ENCODE measurements around the gene EYA4. TPM values are rescaled to one million over a fixed set of nuclear protein-coding genes. Genes with fewer than 3 reads are reported as not detected.

EYA4 gene
- total and polyA plus RNA-seq, 4 experiments from 2014 or later: not detected

- no peak overlapping the region for H3K4me3 Mint-ChIP-seq
- no peaks in the 10 kb centered on the region for H3K4me1 Mint-ChIP-seq
- H3K4me1 ChIP-seq (ENCODE audit: insufficient read depth, low read length): no peaks in the 10 kb centered on the region
- no peaks in the 10 kb centered on the region for H3K27me3 ChIP-seq (ENCODE audit: insufficient read depth, low read length)
- POLR2A ChIA-PET (ENCODE audit: partially characterized antibody): no interaction called here
- no peak for DNase-seq
- H3K4me3 ChIP-seq (ENCODE audit: low read length in 2 of 2): no peak overlapping the region
- intact Hi-C loops (cut with micrococcal nuclease): no loop called here
- H3K36me3 ChIP-seq (ENCODE audit: insufficient read depth, low read length): no peaks in the 10 kb centered on the region
- no peak overlapping the region for H3K27ac ChIP-seq (ENCODE audit: low read depth, low read length)
- no peaks in the 10 kb centered on the region for H3K9me3 ChIP-seq (ENCODE audit: control insufficient read depth in 1 of 2, low read length in 2 of 2)
- no peaks in the 10 kb centered on the region for H3K36me3 Mint-ChIP-seq
- no peaks in the 10 kb centered on the region for H3K9me3 Mint-ChIP-seq
- no peak overlapping the region for H3K27ac Mint-ChIP-seq
- CTCF ChIA-PET (ENCODE audit: partially characterized antibody): no interaction called here
- H3K27me3 Mint-ChIP-seq: no peaks in the 10 kb centered on the region
Observed at GRCh38 chr6:133411757-133412156, 170.6 kb downstream of the EYA4 start.

- H3K4me1 ChIP-seq (ENCODE audit: insufficient read depth, low read length): no peaks in the 10 kb centered on the region
- no peaks in the 10 kb centered on the region for H3K4me1 Mint-ChIP-seq
- H3K9me3 Mint-ChIP-seq: no peaks in the 10 kb centered on the region
- intact Hi-C loops (cut with micrococcal nuclease): no loop called here
- no peaks in the 10 kb centered on the region for H3K27me3 Mint-ChIP-seq
- POLR2A ChIA-PET (ENCODE audit: partially characterized antibody): no interaction called here
- no peak overlapping the region for H3K27ac ChIP-seq (ENCODE audit: low read depth, low read length)
- no peak overlapping the region for H3K4me3 ChIP-seq (ENCODE audit: low read length in 2 of 2)
- no peak for DNase-seq
- no peaks in the 10 kb centered on the region for H3K27me3 ChIP-seq (ENCODE audit: insufficient read depth, low read length)
- H3K4me3 Mint-ChIP-seq: no peak overlapping the region
- CTCF ChIA-PET (ENCODE audit: partially characterized antibody): no interaction called here
- H3K36me3 Mint-ChIP-seq: no peaks in the 10 kb centered on the region
- H3K9me3 ChIP-seq (ENCODE audit: control insufficient read depth in 1 of 2, low read length in 2 of 2): no peaks in the 10 kb centered on the region
- H3K36me3 ChIP-seq (ENCODE audit: insufficient read depth, low read length): no peaks in the 10 kb centered on the region
- H3K27ac Mint-ChIP-seq: no peak overlapping the region
Observed at GRCh38 chr6:133415262-133415661, 174.1 kb downstream of the EYA4 start.

- Mint-ChIP-seq H3K4me1 (no peaks in the 10 kb centered on the region), H3K27me3 (no peaks in the 10 kb centered on the region), H3K36me3 (no peaks in the 10 kb centered on the region), H3K9me3 (peaks cover 0 to 2% (median 0%) of the 10 kb centered on the region in 8 donors), H3K4me3 (no peak overlapping the region), H3K27ac (no peak overlapping the region)
- intact Hi-C loops (cut with micrococcal nuclease): no loop called here
- Histone ChIP-seq H3K27me3 (ENCODE audit: insufficient read depth, low read length) (no peaks in the 10 kb centered on the region), H3K4me3 (ENCODE audit: low read length in 2 of 2) (no peak overlapping the region), H3K36me3 (ENCODE audit: insufficient read depth, low read length) (no peaks in the 10 kb centered on the region), H3K9me3 (ENCODE audit: control insufficient read depth in 1 of 2, low read length in 2 of 2) (no peaks in the 10 kb centered on the region), H3K4me1 (ENCODE audit: insufficient read depth, low read length) (no peaks in the 10 kb centered on the region), H3K27ac (ENCODE audit: low read depth, low read length) (no peak overlapping the region)
- DNase-seq: no peak
- CTCF ChIA-PET (ENCODE audit: partially characterized antibody): no interaction called here
- POLR2A ChIA-PET (ENCODE audit: partially characterized antibody): no interaction called here
Observed at GRCh38 chr6:133418108-133418507, 177.0 kb downstream of the EYA4 start.

- no peak for DNase-seq
- intact Hi-C loops (cut with micrococcal nuclease): no loop called here
- H3K27ac Mint-ChIP-seq: no peak overlapping the region
- Histone ChIP-seq H3K36me3 (ENCODE audit: insufficient read depth, low read length) (no peaks in the 10 kb centered on the region), H3K27ac (ENCODE audit: low read depth, low read length) (no peak overlapping the region), H3K9me3 (ENCODE audit: control insufficient read depth in 1 of 2, low read length in 2 of 2) (no peaks in the 10 kb centered on the region), H3K4me1 (ENCODE audit: insufficient read depth, low read length) (no peaks in the 10 kb centered on the region), H3K27me3 (ENCODE audit: insufficient read depth, low read length) (no peaks in the 10 kb centered on the region), H3K4me3 (ENCODE audit: low read length in 2 of 2) (no peak overlapping the region)
- no peaks in the 10 kb centered on the region for H3K27me3 Mint-ChIP-seq
- ChIA-PET CTCF (ENCODE audit: partially characterized antibody) (no interaction called here), POLR2A (ENCODE audit: partially characterized antibody) (no interaction called here)
- no peaks in the 10 kb centered on the region for H3K4me1 Mint-ChIP-seq
- peaks cover 0 to 5% (median 0%) of the 10 kb centered on the region in 8 donors for H3K9me3 Mint-ChIP-seq
- no peak overlapping the region for H3K4me3 Mint-ChIP-seq
- H3K36me3 Mint-ChIP-seq: no peaks in the 10 kb centered on the region
Observed at GRCh38 chr6:133423242-133423641, 182.1 kb downstream of the EYA4 start.

GRCh38 chr6:133424359-133424758 is 183.2 kb downstream of the EYA4 start:
- Histone ChIP-seq H3K4me1 (ENCODE audit: insufficient read depth, low read length) (no peaks in the 10 kb centered on the region), H3K27ac (ENCODE audit: low read depth, low read length) (no peak overlapping the region), H3K36me3 (ENCODE audit: insufficient read depth, low read length) (no peaks in the 10 kb centered on the region), H3K27me3 (ENCODE audit: insufficient read depth, low read length) (no peaks in the 10 kb centered on the region), H3K9me3 (ENCODE audit: control insufficient read depth in 1 of 2, low read length in 2 of 2) (no peaks in the 10 kb centered on the region), H3K4me3 (ENCODE audit: low read length in 2 of 2) (no peak overlapping the region)
- CTCF ChIA-PET (ENCODE audit: partially characterized antibody): no interaction called here
- Mint-ChIP-seq H3K4me1 (no peaks in the 10 kb centered on the region), H3K27me3 (no peaks in the 10 kb centered on the region), H3K27ac (no peak overlapping the region), H3K4me3 (no peak overlapping the region), H3K9me3 (peaks cover 0 to 7% (median 0%) of the 10 kb centered on the region in 8 donors), H3K36me3 (no peaks in the 10 kb centered on the region)
- POLR2A ChIA-PET (ENCODE audit: partially characterized antibody): no interaction called here
- DNase-seq: no peak
- intact Hi-C loops (cut with micrococcal nuclease): no loop called here

- Histone ChIP-seq H3K4me3 (ENCODE audit: low read length in 2 of 2) (no peak overlapping the region), H3K27me3 (ENCODE audit: insufficient read depth, low read length) (no peaks in the 10 kb centered on the region), H3K4me1 (ENCODE audit: insufficient read depth, low read length) (no peaks in the 10 kb centered on the region), H3K36me3 (ENCODE audit: insufficient read depth, low read length) (no peaks in the 10 kb centered on the region), H3K27ac (ENCODE audit: low read depth, low read length) (no peak overlapping the region), H3K9me3 (ENCODE audit: control insufficient read depth in 1 of 2, low read length in 2 of 2) (no peaks in the 10 kb centered on the region)
- Mint-ChIP-seq H3K9me3 (peaks cover 0 to 7% (median 3%) of the 10 kb centered on the region in 8 donors), H3K27ac (no peak overlapping the region), H3K27me3 (peaks cover 0 to 3% of the 10 kb centered on the region in 2 donors), H3K4me1 (no peaks in the 10 kb centered on the region), H3K36me3 (no peaks in the 10 kb centered on the region), H3K4me3 (no peak overlapping the region)
- intact Hi-C loops (cut with micrococcal nuclease): no loop called here
- POLR2A ChIA-PET (ENCODE audit: partially characterized antibody): no interaction called here
- no peak for DNase-seq
- CTCF ChIA-PET (ENCODE audit: partially characterized antibody): no interaction called here
Observed at GRCh38 chr6:133426038-133426437, 184.9 kb downstream of the EYA4 start.

- Histone ChIP-seq H3K4me3 (ENCODE audit: low read length in 2 of 2) (no peak overlapping the region), H3K27me3 (ENCODE audit: insufficient read depth, low read length) (no peaks in the 10 kb centered on the region), H3K9me3 (ENCODE audit: control insufficient read depth in 1 of 2, low read length in 2 of 2) (no peaks in the 10 kb centered on the region), H3K4me1 (ENCODE audit: insufficient read depth, low read length) (no peaks in the 10 kb centered on the region), H3K27ac (ENCODE audit: low read depth, low read length) (no peak overlapping the region), H3K36me3 (ENCODE audit: insufficient read depth, low read length) (no peaks in the 10 kb centered on the region)
- H3K27me3 Mint-ChIP-seq: peaks cover 0 to 3% of the 10 kb centered on the region in 2 donors
- POLR2A ChIA-PET (ENCODE audit: partially characterized antibody): no interaction called here
- intact Hi-C loops (cut with micrococcal nuclease): no loop called here
- peaks cover 0 to 7% (median 2%) of the 10 kb centered on the region in 8 donors for H3K9me3 Mint-ChIP-seq
- CTCF ChIA-PET (ENCODE audit: partially characterized antibody): no interaction called here
- H3K4me3 Mint-ChIP-seq: no peak overlapping the region
- no peak overlapping the region for H3K27ac Mint-ChIP-seq
- H3K36me3 Mint-ChIP-seq: no peaks in the 10 kb centered on the region
- no peak for DNase-seq
- H3K4me1 Mint-ChIP-seq: no peaks in the 10 kb centered on the region
Observed at GRCh38 chr6:133428295-133428694, 187.1 kb downstream of the EYA4 start.

- no peaks in the 10 kb centered on the region for H3K4me1 Mint-ChIP-seq
- no peak for DNase-seq
- no peak overlapping the region for H3K27ac Mint-ChIP-seq
- Histone ChIP-seq H3K4me1 (ENCODE audit: insufficient read depth, low read length) (no peaks in the 10 kb centered on the region), H3K9me3 (ENCODE audit: control insufficient read depth in 1 of 2, low read length in 2 of 2) (no peaks in the 10 kb centered on the region), H3K27me3 (ENCODE audit: insufficient read depth, low read length) (no peaks in the 10 kb centered on the region), H3K36me3 (ENCODE audit: insufficient read depth, low read length) (no peaks in the 10 kb centered on the region), H3K27ac (ENCODE audit: low read depth, low read length) (no peak overlapping the region), H3K4me3 (ENCODE audit: low read length in 2 of 2) (no peak overlapping the region)
- no peak overlapping the region for H3K4me3 Mint-ChIP-seq
- ChIA-PET CTCF (ENCODE audit: partially characterized antibody) (no interaction called here), POLR2A (ENCODE audit: partially characterized antibody) (no interaction called here)
- intact Hi-C loops (cut with micrococcal nuclease): no loop called here
- H3K36me3 Mint-ChIP-seq: no peaks in the 10 kb centered on the region
- H3K9me3 Mint-ChIP-seq: peaks cover 0 to 5% (median 2%) of the 10 kb centered on the region in 8 donors
- peaks cover 0 to 3% of the 10 kb centered on the region in 2 donors for H3K27me3 Mint-ChIP-seq
Observed at GRCh38 chr6:133430530-133430929, 189.4 kb downstream of the EYA4 start.
